ENCODE data around the gene RFX8. TPM values are rescaled to one million over a fixed set of nuclear protein-coding genes. Genes with fewer than 3 reads are reported as not detected.
A peak's percentile ranks its signal among the peaks of the same experiment; 100 is the strongest.
"Not testable (repeated sequence)": the region's sequence is repeated elsewhere in the genome, so short reads cannot be mapped to it uniquely, and the experiment has no call there.

Gene RFX8
- total RNA-seq, 1 donor from 2014 or later = not detected

DNA sequence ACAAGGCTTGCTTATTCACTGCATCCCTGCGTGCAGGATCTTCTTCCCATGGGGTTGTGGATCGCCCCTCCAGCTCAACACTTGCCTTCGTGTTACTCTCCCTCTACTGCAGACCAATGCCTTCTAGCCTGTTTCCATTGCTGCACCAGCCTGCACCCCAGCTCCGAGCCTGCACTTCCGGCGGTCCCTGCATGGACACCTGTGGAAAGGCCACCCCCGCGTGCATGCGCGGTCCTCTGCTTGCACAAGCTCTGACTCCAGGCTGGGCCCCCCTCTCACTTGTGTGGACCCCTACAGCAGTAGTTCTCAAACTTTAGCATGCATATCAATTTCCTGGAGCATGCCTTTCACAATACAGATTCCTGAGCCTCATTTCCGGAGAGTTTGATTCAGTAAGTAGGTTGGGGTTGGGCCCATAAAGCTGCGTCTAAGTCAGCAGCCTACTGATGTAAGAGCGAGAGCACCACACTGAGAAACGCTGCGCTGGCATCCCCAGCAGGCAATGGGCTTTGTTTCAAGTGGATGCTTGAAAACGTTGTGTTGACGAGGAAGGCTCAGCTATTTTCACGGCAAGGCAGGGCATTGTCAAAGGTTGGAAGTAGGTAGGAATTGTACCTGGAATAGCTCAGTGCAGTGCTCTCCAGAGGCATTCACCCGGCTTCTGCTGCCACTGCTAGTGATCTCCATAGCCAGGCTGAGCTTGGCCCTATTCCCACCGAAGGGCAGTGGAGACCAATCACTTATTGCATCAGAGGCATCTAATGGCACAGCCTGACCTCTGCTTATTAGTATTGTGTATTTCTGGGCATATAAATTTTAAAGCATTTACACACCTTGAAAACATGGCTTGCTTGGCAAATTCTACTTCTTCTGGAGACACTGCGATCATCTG is 120.2 kb downstream of the RFX8 start:
- intact Hi-C loops (cut with micrococcal nuclease) = no loop called here
- Histone ChIP-seq H3K9me3 (replicated peaks) (no peaks in the 10 kb centered on the region), H3K4me3 (no peak overlapping the region), H3K4me1 (no peaks in the 10 kb centered on the region), H3K27ac (replicated peaks) (no peak overlapping the region), H3K27me3 (ENCODE audit: low read depth) (no peaks in the 10 kb centered on the region), H3K36me3 (no peaks in the 10 kb centered on the region)
- no peak for DNase-seq
- TF ChIP-seq CTCF (IDR thresholded peaks at IDR 0.05; ENCODE audit: borderline replicate concordance) = no peak

- H3K27ac ChIP-seq (replicated peaks); intact Hi-C loops (cut with micrococcal nuclease); H3K36me3 ChIP-seq; H3K4me3 ChIP-seq; H3K9me3 ChIP-seq (replicated peaks); DNase-seq; H3K4me1 ChIP-seq; H3K27me3 ChIP-seq (ENCODE audit: low read depth): not testable (repeated sequence)
These were observed 122.3 kb downstream of the RFX8 start for GRCh38 chr2:101352631-101353030.

DNA sequence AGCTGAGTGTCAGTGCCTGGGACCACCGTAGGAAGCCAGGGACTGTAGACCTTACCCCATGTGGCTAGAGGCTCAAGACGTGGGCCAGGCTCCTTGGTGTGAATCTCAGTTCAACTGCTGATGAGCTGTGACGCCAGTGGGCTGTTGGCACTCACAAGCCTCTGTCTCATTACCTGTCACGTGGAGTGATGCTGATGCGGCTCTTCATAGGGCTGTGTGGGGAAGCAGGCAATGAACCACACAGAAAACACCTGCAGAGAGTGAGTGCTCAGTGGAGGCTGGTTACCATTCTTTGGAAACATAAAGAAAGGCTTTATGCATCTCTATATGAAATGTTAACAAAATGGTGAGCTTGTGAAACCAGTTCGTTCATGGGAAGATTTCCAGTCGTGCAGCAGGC is 123.7 kb downstream of the RFX8 start:
- H3K27ac ChIP-seq (replicated peaks) = no peak overlapping the region
- no peaks in the 10 kb centered on the region for H3K27me3 ChIP-seq (ENCODE audit: low read depth)
- no peaks in the 10 kb centered on the region for H3K9me3 ChIP-seq (replicated peaks)
- no peak for DNase-seq
- no peak overlapping the region for H3K4me3 ChIP-seq
- H3K4me1 ChIP-seq = no peaks in the 10 kb centered on the region
- intact Hi-C loops (cut with micrococcal nuclease) = no loop called here
- TF ChIP-seq CTCF (IDR thresholded peaks at IDR 0.05; ENCODE audit: borderline replicate concordance) = no peak
- no peaks in the 10 kb centered on the region for H3K36me3 ChIP-seq

DNA sequence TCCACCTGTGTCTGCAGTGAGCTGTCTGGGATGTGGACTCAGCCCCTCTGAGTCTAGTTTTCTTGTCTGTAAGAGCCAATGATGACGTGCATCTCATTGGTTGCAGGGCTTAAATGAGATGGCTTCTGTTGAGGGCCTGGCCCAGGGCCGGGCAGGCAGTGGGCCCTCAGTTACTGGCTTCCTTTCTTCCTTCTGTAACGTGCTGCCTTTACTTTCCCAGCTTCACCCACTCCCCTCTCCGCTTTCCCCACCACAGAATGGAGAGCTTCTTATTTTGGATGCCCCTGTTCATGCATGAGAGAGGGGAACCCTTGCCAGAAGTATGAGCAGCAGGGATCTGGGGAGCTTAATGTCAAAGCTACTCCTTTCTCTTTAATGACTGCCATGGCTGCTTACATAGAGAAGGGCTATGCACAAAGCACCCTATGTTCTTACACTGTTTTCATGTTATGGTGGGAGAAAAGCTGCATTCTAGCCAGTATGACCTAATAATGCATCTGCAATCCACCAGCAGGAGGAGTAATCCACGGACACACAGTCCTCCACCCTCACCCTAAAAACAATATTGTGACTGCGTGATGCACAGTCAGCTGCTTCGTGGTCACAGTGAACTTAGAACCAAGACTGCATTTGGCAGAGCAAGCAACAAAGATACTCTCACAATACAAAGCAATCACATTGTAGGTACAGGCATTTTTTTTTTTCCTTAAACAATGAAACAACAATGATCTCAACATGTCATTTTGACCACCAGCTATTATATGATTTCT is 124.8 kb downstream of the RFX8 start:
- H3K4me1 ChIP-seq = no peaks in the 10 kb centered on the region
- no peak overlapping the region for H3K4me3 ChIP-seq
- no peak for DNase-seq
- intact Hi-C loops (cut with micrococcal nuclease) = no loop called here
- no peaks in the 10 kb centered on the region for H3K9me3 ChIP-seq (replicated peaks)
- H3K27ac ChIP-seq (replicated peaks) = no peak overlapping the region
- TF ChIP-seq CTCF (IDR thresholded peaks at IDR 0.05; ENCODE audit: borderline replicate concordance) = peak; percentile 30
- H3K36me3 ChIP-seq = no peaks in the 10 kb centered on the region
- H3K27me3 ChIP-seq (ENCODE audit: low read depth) = no peaks in the 10 kb centered on the region

- Histone ChIP-seq H3K4me1 (no peaks in the 10 kb centered on the region), H3K4me3 (no peak overlapping the region)
- intact Hi-C loops (cut with micrococcal nuclease) = no loop called here
These were observed 126.0 kb downstream of the RFX8 start for GRCh38 chr2:101348883-101349282.

More at GRCh38 chr2:101348883-101349282, 126.0 kb downstream of the RFX8 start:
- no peak for DNase-seq
- Histone ChIP-seq H3K27me3 (ENCODE audit: low read depth) (no peaks in the 10 kb centered on the region), H3K36me3 (no peaks in the 10 kb centered on the region), H3K27ac (replicated peaks) (no peak overlapping the region), H3K9me3 (replicated peaks) (no peaks in the 10 kb centered on the region)
- no peak for TF ChIP-seq CTCF (IDR thresholded peaks at IDR 0.05; ENCODE audit: borderline replicate concordance)

Other genes starting within 250 kb of the RFX8 start
- 33.8 TPM for gene CNOT11, start 222.2 kb downstream of the RFX8 start, total RNA-seq
- 12.0 TPM for gene RNF149, start 166.4 kb downstream of the RFX8 start, total RNA-seq
- not detected for gene CREG2, start 87.6 kb downstream of the RFX8 start, total RNA-seq
- gene MAP4K4, start 222.6 kb upstream of the RFX8 start, total RNA-seq = 102 TPM

Data from left ventricle myocardium inferior (tissue), 1 donor.